RKO (cell line): ENCODE results near the gene RBM3.

Experiments
- DNase-seq: peaks from one replicate; pipeline ENCODE4 v3.0.0-alpha.2; 2016; ENCODE audit warnings: low spot score

RBM3 gene

DNA sequence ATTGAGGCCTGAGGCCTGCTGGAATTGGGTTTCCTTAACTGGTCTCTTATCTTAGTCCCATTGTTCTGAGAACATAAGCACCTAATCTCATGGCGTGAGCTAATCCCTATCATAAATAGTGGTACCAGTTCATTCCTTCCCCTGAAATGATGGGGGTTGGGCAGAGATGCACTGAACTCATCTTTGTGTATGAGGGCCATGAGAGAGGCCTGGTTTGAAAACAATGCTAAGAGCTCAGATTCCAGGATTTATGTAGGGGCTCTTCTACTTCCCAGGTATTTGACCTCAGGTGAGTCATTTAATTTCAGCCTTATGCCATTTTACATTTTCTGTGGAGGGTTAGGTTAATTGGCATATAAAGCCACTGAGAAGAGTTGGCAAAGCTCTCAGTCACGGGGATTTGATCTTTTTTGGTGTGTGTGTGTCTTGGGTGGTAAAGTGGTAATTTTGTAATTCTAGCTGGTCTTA lies 4.4 kb downstream of the RBM3 start:
- DNase-seq, result no peak

DNA sequence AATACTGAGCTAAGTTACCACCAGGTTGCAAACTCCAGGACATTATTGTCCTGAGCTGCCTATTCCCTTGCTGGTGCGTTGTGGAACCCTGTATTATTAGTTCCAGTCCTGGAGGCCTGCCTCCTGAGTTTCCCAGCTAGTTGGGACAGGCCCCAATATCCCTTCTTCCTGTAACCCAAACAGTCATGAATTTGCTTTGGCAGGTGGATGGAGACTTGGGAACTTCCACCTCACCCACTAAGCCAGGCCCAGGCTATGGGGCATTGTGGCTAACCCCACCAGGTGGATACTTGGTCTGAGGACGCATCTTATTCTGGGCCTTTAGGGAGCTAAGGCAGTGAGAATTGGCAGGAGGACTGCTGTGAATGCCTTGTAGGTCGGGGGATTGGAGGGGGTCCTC lies 5.0 kb downstream of the RBM3 start:
- DNase-seq, result no peak

GRCh38 chrX:48580662-48581061 lies 6.4 kb downstream of the RBM3 start:
- no peak for DNase-seq

DNA sequence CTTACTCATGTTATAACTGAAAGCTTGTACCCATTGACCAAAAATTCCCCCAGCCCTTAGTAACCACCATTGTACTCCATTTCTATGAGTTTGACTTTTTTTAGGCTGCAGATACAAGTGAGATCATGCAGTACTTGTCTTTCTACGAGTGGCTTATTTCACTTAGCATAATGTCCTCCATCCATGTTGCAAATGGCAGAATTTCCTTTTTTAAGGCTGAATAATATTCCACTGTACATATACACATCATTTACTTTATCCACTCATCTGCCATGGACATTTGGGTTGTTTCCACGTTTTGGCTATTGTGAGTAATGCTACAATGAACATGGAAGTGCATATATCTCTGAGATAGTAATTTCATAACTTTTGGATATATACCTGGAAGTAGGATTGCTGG lies 10.4 kb downstream of the RBM3 start:
- no peak for DNase-seq

DNA sequence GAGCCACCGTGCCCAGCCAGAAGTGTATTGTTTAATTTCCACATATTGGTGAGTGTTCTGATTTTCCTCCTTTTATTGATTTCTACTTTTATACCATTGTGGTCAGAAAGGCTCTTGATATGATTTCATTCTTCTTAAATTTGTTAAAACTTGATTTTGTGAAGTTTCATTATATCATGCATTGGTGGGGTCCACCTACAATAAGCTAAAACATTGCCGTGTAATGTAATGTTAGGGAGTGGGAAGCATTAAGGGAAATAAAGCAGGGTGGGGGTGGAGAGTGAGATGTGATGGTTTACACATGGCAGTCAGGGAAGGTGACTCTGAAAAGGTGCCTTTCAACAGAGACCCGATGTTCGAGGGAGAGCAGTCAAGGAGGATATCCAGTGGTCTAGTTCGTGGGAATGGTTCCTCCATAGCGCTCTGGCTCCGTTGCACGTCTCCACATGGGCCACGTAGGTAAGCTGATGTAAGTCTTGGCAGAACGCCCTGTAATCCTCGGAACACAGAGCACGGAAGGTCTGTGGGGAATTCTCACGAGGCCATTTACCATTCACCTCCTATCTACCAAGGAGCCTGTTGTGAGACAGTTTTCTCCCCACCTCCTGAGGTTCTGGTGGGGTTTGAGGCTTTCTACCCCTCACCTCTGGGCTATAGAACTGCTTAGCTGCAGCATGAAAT lies 15.3 kb downstream of the RBM3 start:
- no peak for DNase-seq

DNA sequence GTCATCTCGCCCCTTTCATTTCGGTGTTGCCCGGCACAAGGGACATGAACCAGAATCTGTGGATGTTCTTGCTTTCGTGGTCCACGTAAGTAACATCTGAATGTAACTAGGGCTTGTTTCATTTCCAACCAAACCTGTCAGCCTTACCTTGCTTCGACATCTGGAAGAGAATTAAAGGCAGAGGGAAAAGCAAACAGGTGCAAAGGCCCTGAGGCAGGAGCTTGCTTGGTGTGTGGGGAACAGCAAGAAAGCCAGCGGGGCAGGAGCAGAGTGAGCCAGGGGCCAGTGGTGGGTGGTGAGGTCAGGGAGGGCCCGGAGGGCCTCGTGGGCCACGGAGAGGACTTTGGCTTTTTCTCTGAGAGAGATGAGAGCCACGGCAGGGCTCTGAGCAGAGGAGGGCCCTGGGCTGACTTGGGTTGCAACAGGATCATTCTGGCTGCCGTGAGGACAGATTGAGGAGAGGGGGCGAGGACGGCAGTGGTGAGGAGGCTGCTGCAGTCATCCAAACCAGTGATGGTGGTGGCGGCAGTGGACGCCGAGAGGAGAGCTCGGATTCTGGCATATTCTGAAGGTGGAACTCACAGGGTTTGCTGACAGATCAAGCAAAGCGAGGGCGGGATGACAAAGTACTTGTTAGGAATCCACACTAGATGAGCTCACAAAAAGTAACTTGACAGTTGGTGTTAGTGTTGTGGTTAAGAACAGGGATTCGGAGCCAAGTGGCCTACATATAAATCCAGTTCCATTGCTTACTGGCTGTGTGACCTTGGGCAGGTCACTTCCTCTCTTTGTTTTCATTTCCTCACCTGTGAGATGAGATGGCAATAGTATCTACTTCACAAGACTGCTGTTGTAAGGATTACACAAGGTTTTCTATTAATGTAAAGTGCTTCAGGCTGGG lies 16.2 kb downstream of the RBM3 start:
- DNase-seq, result no peak

GRCh38 chrX:48591255-48591791 lies 17.0 kb downstream of the RBM3 start:
- DNase-seq, result peak; percentile 63

DNA sequence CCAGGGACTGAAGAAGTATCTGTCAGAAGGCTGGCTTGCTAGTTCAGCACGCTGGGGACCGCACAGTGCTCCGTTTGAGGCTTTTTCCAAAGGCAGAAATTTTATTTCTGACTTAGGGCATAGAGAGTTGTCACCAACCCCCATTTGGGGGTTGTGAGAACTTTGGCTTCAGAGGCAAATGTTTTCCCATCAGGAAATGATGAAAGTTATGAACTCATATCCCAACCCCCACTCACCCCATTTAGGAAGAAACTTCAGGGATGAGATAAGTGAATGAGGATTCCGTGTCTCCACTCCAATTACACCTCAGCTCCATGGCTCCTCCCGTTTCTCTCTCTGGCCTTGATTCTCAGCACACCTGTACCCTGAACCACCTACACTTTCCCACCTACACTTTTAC lies 18.7 kb downstream of the RBM3 start:
- DNase-seq, result no peak

DNA sequence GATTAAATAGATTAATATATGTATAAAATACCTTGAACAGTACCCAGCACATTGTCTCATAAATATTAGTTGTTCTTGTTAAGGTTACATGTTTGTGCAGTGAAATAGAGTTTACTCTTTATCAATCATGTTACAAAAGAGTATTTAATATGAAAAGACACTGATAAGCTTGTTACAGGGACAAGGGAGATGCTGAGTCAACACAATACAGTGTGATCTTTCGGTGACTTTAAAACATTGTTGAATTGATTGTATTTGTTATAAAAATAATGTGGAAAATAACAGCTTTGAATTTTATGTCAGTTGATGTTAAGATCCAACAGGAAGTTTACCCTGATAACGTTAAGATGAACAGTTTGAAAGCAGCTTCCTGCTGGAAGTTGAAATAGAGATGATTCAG lies 21.6 kb downstream of the RBM3 start:
- DNase-seq, result no peak

DNA sequence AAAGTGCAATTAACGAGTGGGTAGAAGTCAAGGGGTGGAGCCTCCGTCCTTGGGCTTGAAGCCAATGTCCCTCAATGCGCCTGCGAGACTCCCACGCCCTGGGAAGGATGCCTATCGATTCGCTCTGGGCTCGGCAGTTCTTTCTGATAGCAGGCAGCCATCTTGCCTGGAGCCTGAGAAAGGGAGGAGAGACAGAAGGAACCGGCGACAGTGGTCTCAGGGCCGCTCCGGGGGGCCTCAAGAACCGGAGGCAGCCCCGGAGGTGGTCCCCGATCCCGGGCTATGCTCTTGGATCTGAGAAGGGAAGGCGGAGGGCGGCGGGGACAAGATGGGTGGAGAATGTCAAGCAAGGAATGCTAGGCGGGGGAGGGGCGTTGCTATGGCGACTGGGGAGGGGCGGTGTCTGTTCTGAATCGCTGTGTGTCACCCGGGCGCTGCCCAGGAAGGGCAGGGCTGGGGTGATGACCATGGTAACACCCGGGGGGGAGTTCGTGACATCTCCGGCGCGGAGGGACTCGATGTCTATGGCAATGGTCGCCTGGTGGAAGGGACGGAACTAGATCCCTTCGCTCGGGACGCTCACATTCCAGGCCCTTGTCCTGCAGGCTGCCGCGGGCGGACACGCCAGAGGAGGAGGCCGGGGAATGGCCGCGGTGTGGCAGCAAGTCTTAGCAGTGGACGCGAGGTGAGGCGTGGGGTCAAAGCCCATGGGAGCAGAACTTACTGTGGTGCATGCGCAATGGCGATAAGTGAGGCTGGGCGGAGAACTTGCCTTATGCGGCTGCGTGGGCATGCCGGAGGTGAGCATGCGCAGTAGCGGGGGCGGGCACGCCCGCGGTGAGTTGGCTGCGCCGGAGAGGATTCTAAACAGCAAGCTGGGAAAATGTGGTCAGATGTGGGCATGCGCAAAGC lies 23.3 kb downstream of the RBM3 start, which contains the start of gene WDR13:
Gene WDR13, plus strand, starts transcription at position 140 of the 912 bp plus-strand sequence. Its CDS starts 505 bp downstream, at position 645.
- DNase-seq, result peak; percentile 90

DNA sequence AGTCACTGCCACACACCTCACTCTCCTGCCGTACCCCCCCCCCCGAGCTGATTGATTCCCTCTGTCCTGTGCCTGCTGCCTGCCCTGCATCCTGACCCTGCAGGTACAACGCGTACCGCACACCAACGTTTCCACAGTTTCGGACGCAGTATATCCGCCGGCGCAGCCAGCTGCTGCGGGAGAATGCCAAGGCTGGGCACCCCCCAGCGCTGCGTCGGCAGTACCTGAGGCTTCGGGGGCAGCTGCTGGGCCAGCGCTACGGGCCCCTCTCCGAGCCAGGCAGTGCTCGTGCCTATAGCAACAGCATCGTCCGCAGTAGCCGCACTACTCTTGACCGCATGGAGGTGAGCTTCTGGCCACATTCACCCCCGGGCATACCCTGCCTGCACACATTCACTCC lies 24.3 kb downstream of the RBM3 start:
- no peak for DNase-seq

DNA sequence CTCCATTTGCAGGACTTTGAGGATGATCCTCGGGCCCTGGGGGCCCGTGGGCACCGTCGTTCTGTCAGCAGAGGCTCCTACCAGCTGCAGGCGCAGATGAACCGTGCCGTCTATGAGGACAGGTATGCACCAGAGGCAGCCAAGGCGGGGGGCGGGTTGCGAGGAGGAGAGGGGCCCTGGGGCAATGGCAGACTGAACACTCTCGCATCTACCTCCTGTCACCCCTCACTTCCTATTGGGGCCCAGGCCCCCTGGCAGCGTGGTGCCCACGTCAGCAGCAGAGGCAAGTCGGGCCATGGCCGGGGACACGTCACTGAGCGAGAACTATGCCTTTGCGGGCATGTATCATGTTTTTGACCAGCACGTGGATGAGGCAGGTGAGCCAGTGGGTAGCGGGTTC lies 25.1 kb downstream of the RBM3 start:
- DNase-seq, result no peak

GRCh38 chrX:48600226-48600625 lies 25.9 kb downstream of the RBM3 start:
- no peak for DNase-seq

- DNase-seq, result no peak
Measured at GRCh38 chrX:48601741-48602394, 27.6 kb downstream of the RBM3 start.

DNA sequence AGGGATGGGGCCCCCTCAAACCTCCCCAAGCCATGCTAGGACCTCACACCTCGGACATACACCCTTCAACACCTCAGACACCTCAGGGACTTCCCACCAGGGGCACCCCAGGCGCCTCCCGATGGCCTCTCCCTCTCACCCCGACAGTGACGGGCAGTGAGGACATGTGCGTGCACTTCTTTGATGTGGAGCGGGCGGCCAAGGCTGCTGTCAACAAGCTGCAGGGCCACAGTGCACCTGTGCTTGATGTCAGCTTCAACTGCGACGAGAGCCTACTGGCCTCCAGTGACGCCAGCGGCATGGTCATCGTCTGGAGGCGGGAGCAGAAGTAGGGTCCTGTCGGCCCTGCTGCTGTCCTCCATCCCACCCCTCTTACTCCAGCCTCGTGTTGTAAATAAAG lies 30.4 kb downstream of the RBM3 start:
- no peak for DNase-seq

DNA sequence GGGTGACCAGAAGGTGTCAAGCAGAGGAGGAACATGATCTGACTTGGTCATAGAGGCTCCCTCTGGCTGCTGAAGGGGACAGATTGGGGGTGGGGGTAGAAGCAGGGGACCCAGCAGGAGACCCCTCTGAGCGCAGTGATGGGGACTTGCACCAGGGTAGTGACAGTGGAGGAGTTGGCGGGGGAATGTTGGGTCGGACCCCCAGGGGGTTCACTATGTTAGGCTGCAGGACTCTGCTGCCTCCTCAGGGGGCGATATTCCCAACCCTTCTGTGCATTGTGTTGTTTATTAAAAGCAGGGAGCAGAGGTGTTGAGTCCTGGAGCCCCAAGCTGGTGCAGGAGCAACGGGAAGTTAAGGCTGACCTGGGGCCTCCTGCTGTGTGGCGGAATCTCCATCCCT lies 31.8 kb downstream of the RBM3 start:
- no peak for DNase-seq

DNA sequence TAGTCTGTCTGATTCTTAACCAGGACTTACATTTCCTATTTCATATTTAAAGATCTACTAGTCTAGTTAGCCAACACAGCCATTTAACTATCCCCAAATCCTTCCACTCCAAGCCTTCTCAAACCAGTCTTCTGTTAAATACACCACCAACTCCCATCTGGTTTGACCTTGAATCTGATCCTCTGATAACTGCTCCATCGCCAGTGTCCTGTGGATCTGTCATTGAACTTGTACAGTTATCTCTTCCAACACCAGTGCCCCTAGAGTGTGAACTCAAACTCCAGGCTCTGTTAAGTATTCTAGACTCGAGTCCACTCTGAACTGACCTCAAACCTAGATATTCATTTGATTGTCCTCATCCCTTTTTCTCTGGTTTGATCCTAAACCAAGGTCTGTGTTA lies 37.4 kb downstream of the RBM3 start:
- no peak for DNase-seq

GRCh38 chrX:48613502-48614160 lies 39.3 kb downstream of the RBM3 start:
- no peak for DNase-seq

GRCh38 chrX:48616576-48616975 lies 42.3 kb downstream of the RBM3 start:
- DNase-seq, result no peak

GRCh38 chrX:48617542-48618340 lies 43.5 kb downstream of the RBM3 start:
- DNase-seq, result no peak
